Endothelial cell (in vitro differentiated cells): ENCODE data around the gene CRACDL. TPM values are rescaled to one million over a fixed set of nuclear protein-coding genes. Genes with fewer than 3 reads are reported as not detected.
A peak's percentile ranks its signal among the peaks of the same experiment; 100 is the strongest.

ENCODE experiments used
- DNase-seq: peaks from one replicate; pipeline ENCODE4 v3.0.0; 2021; ENCODE audit warnings: low spot score
- H3K27ac Mint-ChIP-seq: one replicate; pipeline ENCODE4 v1.8.0; 2021; ENCODE audit warnings: mixed read lengths, inconsistent platforms; ENCODE audit not compliant: unreplicated experiment
- H3K27me3 Mint-ChIP-seq: one replicate; pipeline ENCODE4 v1.8.0; 2021; ENCODE audit warnings: mild to moderate bottlenecking, moderate library complexity, mixed read lengths, inconsistent platforms; ENCODE audit not compliant: unreplicated experiment
- H3K36me3 Mint-ChIP-seq: one replicate; pipeline ENCODE4 v1.8.0; 2021; ENCODE audit warnings: mild to moderate bottlenecking, low read depth, mixed read lengths, inconsistent platforms; ENCODE audit not compliant: unreplicated experiment
- H3K4me1 Mint-ChIP-seq: one replicate; pipeline ENCODE4 v1.8.0; 2021; ENCODE audit warnings: mild to moderate bottlenecking, mixed read lengths, inconsistent platforms; ENCODE audit not compliant: unreplicated experiment
- H3K4me3 Mint-ChIP-seq: one replicate; pipeline ENCODE4 v1.8.0; 2021; ENCODE audit warnings: mild to moderate bottlenecking, mixed read lengths, inconsistent platforms; ENCODE audit not compliant: unreplicated experiment
- H3K9me3 Mint-ChIP-seq: one replicate; pipeline ENCODE4 v1.8.0; 2021; ENCODE audit warnings: mixed read lengths, inconsistent platforms; ENCODE audit not compliant: unreplicated experiment
- CTCF ChIP-seq: fragments of 200-600 bp; sonication (generic); IDR thresholded peaks from one replicate; pipeline ENCODE4 v1.5.0; 2021; ENCODE audit warnings: antibody characterized with exemption; ENCODE audit not compliant: unreplicated experiment
- long read RNA-seq: library from polyadenylated mRNA; unstranded; transcript quantifications from one replicate; pipeline ENCODE4 v2.0.0, GENCODE V29; 2020; ENCODE audit not compliant: unreplicated experiment
- total RNA-seq: library from RNA; stranded (reverse); fragmentation: NEBNext Ultra II Directional; extraction: Animal tissue kit (Norgen Biotek cat#: 25700); gene quantifications from one replicate; pipeline ENCODE4 v1.2.1, GENCODE V29; 2021; ENCODE audit not compliant: unreplicated experiment

Gene CRACDL
- 3.3 TPM for total RNA-seq
- long read RNA-seq, partial matches to known transcripts: 2 of 3 reads
- long read RNA-seq, other reads (novel, unspliced or antisense): 1 of 3 reads

- peaks cover 10% of the 10 kb centered on the region for H3K27me3 Mint-ChIP-seq
- peaks cover 5% of the 10 kb centered on the region for H3K4me1 Mint-ChIP-seq
- peak within 1 kb of the TSS; percentile 68 for H3K4me3 Mint-ChIP-seq
Measured at GRCh38 chr2:98935777-98936352, at the start of gene CRACDL. Gene CRACDL, minus strand, starts transcription at chr2:98936225. Its CDS starts 89,425 bp downstream, at chr2:98846800.

GRCh38 chr2:98975611-98976010, 39.6 kb upstream of the CRACDL start:
- DNase-seq: no peak
- Mint-ChIP-seq H3K27ac (no peak overlapping the region), H3K9me3 (no peaks in the 10 kb centered on the region)

More at GRCh38 chr2:98935777-98936352, at the start of gene CRACDL:
- peaks cover 5% of the 10 kb centered on the region for H3K36me3 Mint-ChIP-seq
- no peak within 1 kb of the TSS for H3K27ac Mint-ChIP-seq
- peak; percentile 30 for DNase-seq
- TF ChIP-seq CTCF: no peak
- no peaks in the 10 kb centered on the region for H3K9me3 Mint-ChIP-seq

GRCh38 chr2:98972582-98973167, 36.6 kb upstream of the CRACDL start:
- no peaks in the 10 kb centered on the region for H3K9me3 Mint-ChIP-seq
- no peaks in the 10 kb centered on the region for H3K36me3 Mint-ChIP-seq
- no peaks in the 10 kb centered on the region for H3K4me1 Mint-ChIP-seq
- peaks cover 2% of the 10 kb centered on the region for H3K27me3 Mint-ChIP-seq
- no peak overlapping the region for H3K27ac Mint-ChIP-seq
- no peak for DNase-seq
- H3K4me3 Mint-ChIP-seq: no peak overlapping the region
- TF ChIP-seq CTCF: no peak

More at GRCh38 chr2:98975611-98976010, 39.6 kb upstream of the CRACDL start:
- no peak overlapping the region for H3K4me3 Mint-ChIP-seq
- H3K4me1 Mint-ChIP-seq: no peaks in the 10 kb centered on the region
- no peak for TF ChIP-seq CTCF
- H3K27me3 Mint-ChIP-seq: peaks cover 2% of the 10 kb centered on the region
- H3K36me3 Mint-ChIP-seq: no peaks in the 10 kb centered on the region

- H3K36me3 Mint-ChIP-seq: no peaks in the 10 kb centered on the region
- no peak overlapping the region for H3K4me3 Mint-ChIP-seq
- H3K4me1 Mint-ChIP-seq: no peaks in the 10 kb centered on the region
- no peak overlapping the region for H3K27ac Mint-ChIP-seq
- DNase-seq: no peak
- no peaks in the 10 kb centered on the region for H3K9me3 Mint-ChIP-seq
- TF ChIP-seq CTCF: no peak
- H3K27me3 Mint-ChIP-seq: no peaks in the 10 kb centered on the region
Measured at GRCh38 chr2:98959810-98960507, 23.9 kb upstream of the CRACDL start.

- no peak for TF ChIP-seq CTCF
- DNase-seq: no peak
- H3K27me3 Mint-ChIP-seq: peaks cover 1% of the 10 kb centered on the region
- no peaks in the 10 kb centered on the region for H3K36me3 Mint-ChIP-seq
- no peaks in the 10 kb centered on the region for H3K4me1 Mint-ChIP-seq
- H3K9me3 Mint-ChIP-seq: no peaks in the 10 kb centered on the region
- H3K27ac Mint-ChIP-seq: no peak overlapping the region
- no peak overlapping the region for H3K4me3 Mint-ChIP-seq
Measured at GRCh38 chr2:98952966-98953365, 16.9 kb upstream of the CRACDL start.
